Heart left ventricle (tissue), 16 donors: Measurements from ENCODE around the gene DNAH17. TPM values are rescaled to one million over a fixed set of nuclear protein-coding genes. Genes with fewer than 3 reads are reported as not detected.
A peak's percentile ranks its signal among the peaks of the same experiment; 100 is the strongest.

Experiments
- ATAC-seq, 4 donors: fragments of 200-7000 bp; cut with Tn5 transposase; one replicate each; pipeline ENCODE4 v1.9.1; 2020 to 2022; ENCODE audit warnings: moderate library complexity in 4 of 4, mild to moderate bottlenecking in 3 of 4, moderate number of reproducible peaks in 1 of 4
- DNase-seq, 5 donors: peaks; one replicate each; pipeline ENCODE4 v3.0.0-alpha.2; 2020
- H3K27ac ChIP-seq, 12 donors: fragments of 200-600 bp; sonication (generic) in 4 of 12; one replicate each; pipeline versions ENCODE4 v1.5.0 to v1.8.0; 2016 to 2022; ENCODE audit warnings: mild to moderate bottlenecking in 2 of 12
- H3K27me3 ChIP-seq, 9 donors: fragments of 200-600 bp; sonication (generic) in 2 of 9; one replicate each; pipeline versions ENCODE4 v1.5.1 to v1.8.0; 2016 to 2022; ENCODE audit warnings: mild to moderate bottlenecking in 3 of 9
- H3K36me3 ChIP-seq, 9 donors: fragments of 200-600 bp; sonication (generic) in 2 of 9; one replicate each; pipeline versions ENCODE4 v1.5.0 to v1.8.0; 2018 to 2022; ENCODE audit warnings: mild to moderate bottlenecking in 2 of 9
- H3K4me1 ChIP-seq, 12 donors: fragments of 200-600 bp; sonication (generic) in 4 of 12; one replicate each; pipeline versions ENCODE4 v1.5.0 to v1.8.0; 2016 to 2022; ENCODE audit warnings: mild to moderate bottlenecking in 3 of 12
- H3K4me3 ChIP-seq, 12 donors: fragments of 200-600 bp; sonication (generic) in 4 of 12; one replicate each; pipeline versions ENCODE4 v1.5.0 to v1.8.0; 2017 to 2022; ENCODE audit warnings: mild to moderate bottlenecking in 9 of 12, moderate library complexity in 4 of 12
- H3K9me3 ChIP-seq, 12 donors: fragments of 200-600 bp; sonication (generic) in 4 of 12; one replicate each; pipeline versions ENCODE4 v1.5.0 to v1.8.0; 2016 to 2022; ENCODE audit warnings: mild to moderate bottlenecking in 1 of 12
- POLR2A ChIP-seq, 2 donors: fragments of 450-650 bp; IDR thresholded peaks; one replicate each; pipeline ENCODE4 v1.6.1; 2017; ENCODE audit warnings: antibody characterized with exemption in 2 of 2, mild to moderate bottlenecking in 2 of 2, moderate library complexity in 2 of 2
- WGBS, 4 donors: extraction: QIAGEN DNeasy Blood & Tissue Kit in 2 of 4; methylation state at CpG; one replicate each; pipeline versions ENCODE4 v1.1.5 to v1.1.7; 2013 to 2018; 5-methylcytosine and 5-hydroxymethylcytosine counted together
- intact Hi-C, 10 donors: fragments of 100-400 bp; cut with DNase I; formaldehyde crosslinking; loops; one replicate each; pipeline versions ENCODE4 v1.11.1 to v1.14.2; 2022
- polyA plus RNA-seq, 2 donors: library from polyadenylated mRNA; stranded (reverse); fragments of 200-250 nt; gene quantifications; one replicate each; pipeline ENCODE4 v1.2.3, GENCODE V29; 2013
- total RNA-seq, 9 donors: library from RNA; depleted of rRNA in 2 of 9; stranded (reverse); fragments of >200 nt in 2 of 9; fragmentation: NEBNext Ultra II Directional in 3 of 9; extraction: Animal tissue kit (Norgen Biotek cat#: 25700) in 3 of 9; gene quantifications; one replicate each; pipeline versions ENCODE4 v1.1.0 to v1.2.4, GENCODE V29; 2016 to 2023
- TF ChIP-seq, protein P1 (sequence below), 12 donors: fragments of 200-600 bp; sonication (generic) in 4 of 12; IDR thresholded peaks; one replicate each; pipeline versions ENCODE4 v1.5.0 to v1.8.0; 2018 to 2022; ENCODE audit warnings: antibody characterized with exemption in 12 of 12, mild to moderate bottlenecking in 5 of 12
- donor health status: ischemic (EF 13 %, LVEDD 7.1; RV severe dilation, severe dysfunction).
- donor health status: healthy with polysubstance abuse.
- donor health status: DM: no; HTN: yes; CAD: no.
- donor health status: DM: no; HTN: no; CAD: no.
- donor health status: ischemic (EF 25% LVEDD 6.9; RV normal size, moderate dysfunction).
- donor health status: ischemic (EF 25% LVEDD 5.7; RV mildly dilated, moderate dysfunction).
- donor health status: healthy.
- donor health status: DM: yes; HTN: yes; CAD: no.
- donor health status: ischemic (EF 35%, LVEDD 5.7; RV mildly dilated, moderate dysfunction).
- donor health status: nonischemic (EF 11% LVEDD 7.7; RV severe dilation, severe dysfunction).
- donor health status: DM: yes; HTN: yes; CAD: no.
- donor health status: PGD.
- donor health status: ischemic (EF 29% LVEDD 5.4; RV normal size, mild dysfunction).
- donor health status: nonischemic (EF 23%, LVEDD 6.1; RV moderate dilation, normal function).

Gene DNAH17
- total and polyA plus RNA-seq, 11 donors, result 0.02 to 0.63 (median 0.17) TPM; not detected in 4

GRCh38 chr17:78581304-78581703, 4.1 kb upstream of the DNAH17 start:
- Histone ChIP-seq H3K27me3 (peaks cover 0 to 9% (median 0%) of the 10 kb centered on the region in 9 donors), H3K36me3 (no peaks in the 10 kb centered on the region), H3K4me3 (no peak overlapping the region), H3K4me1 (peaks cover 0 to 14% (median 0%) of the 10 kb centered on the region in 12 donors), H3K27ac (no peak overlapping the region), H3K9me3 (no peaks in the 10 kb centered on the region)
- WGBS, 4 donors, result 77 to 85% (median 78%) methylated on average over 3 to 5 of the region's 5 CpGs
- ATAC-seq (no peak), DNase-seq (no peak)
- intact Hi-C loops, result no loop called here
- no peak for TF ChIP-seq POLR2A (IDR thresholded peaks at IDR 0.05)
- TF ChIP-seq, protein P1, sequence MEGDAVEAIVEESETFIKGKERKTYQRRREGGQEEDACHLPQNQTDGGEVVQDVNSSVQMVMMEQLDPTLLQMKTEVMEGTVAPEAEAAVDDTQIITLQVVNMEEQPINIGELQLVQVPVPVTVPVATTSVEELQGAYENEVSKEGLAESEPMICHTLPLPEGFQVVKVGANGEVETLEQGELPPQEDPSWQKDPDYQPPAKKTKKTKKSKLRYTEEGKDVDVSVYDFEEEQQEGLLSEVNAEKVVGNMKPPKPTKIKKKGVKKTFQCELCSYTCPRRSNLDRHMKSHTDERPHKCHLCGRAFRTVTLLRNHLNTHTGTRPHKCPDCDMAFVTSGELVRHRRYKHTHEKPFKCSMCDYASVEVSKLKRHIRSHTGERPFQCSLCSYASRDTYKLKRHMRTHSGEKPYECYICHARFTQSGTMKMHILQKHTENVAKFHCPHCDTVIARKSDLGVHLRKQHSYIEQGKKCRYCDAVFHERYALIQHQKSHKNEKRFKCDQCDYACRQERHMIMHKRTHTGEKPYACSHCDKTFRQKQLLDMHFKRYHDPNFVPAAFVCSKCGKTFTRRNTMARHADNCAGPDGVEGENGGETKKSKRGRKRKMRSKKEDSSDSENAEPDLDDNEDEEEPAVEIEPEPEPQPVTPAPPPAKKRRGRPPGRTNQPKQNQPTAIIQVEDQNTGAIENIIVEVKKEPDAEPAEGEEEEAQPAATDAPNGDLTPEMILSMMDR (IDR thresholded peaks at IDR 0.05), result no peak

GRCh38 chr17:78580277-78580804, 3.1 kb upstream of the DNAH17 start:
- Histone ChIP-seq H3K4me3 (no peak overlapping the region), H3K27ac (no peak overlapping the region), H3K9me3 (no peaks in the 10 kb centered on the region), H3K27me3 (no peaks in the 10 kb centered on the region), H3K4me1 (peaks cover 0 to 14% (median 0%) of the 10 kb centered on the region in 12 donors), H3K36me3 (no peaks in the 10 kb centered on the region)
- 69 to 83% (median 74%) methylated on average over 9 of the region's 9 CpGs for WGBS, 4 donors
- peak in 2 of 5 donors; percentile 19 to 28 for DNase-seq
- TF ChIP-seq POLR2A (IDR thresholded peaks at IDR 0.05), result no peak
- TF ChIP-seq, protein P1 (IDR thresholded peaks at IDR 0.05), result no peak
- no peak for ATAC-seq
- intact Hi-C loops, result no loop called here

- intact Hi-C loops, result no loop called here
- DNase-seq, result peak; percentile 46 to 66 (median 58)
- WGBS, 4 donors, result 55 to 71% (median 66%) methylated on average over 17 to 23 of the region's 23 CpGs
- no peaks in the 10 kb centered on the region for H3K36me3 ChIP-seq
- ATAC-seq, result peak; percentile 48 to 87 (median 66)
- H3K27me3 ChIP-seq, result no peaks in the 10 kb centered on the region
- H3K9me3 ChIP-seq, result no peaks in the 10 kb centered on the region
- H3K27ac ChIP-seq, result peak overlapping the region in 10 of 12 donors; percentile 21 to 79 (median 70)
- no peak overlapping the region for H3K4me3 ChIP-seq
- TF ChIP-seq, protein P1 (IDR thresholded peaks at IDR 0.05), result no peak
- no peak for TF ChIP-seq POLR2A (IDR thresholded peaks at IDR 0.05)
- H3K4me1 ChIP-seq, result peaks cover 0 to 14% (median 0%) of the 10 kb centered on the region in 12 donors
Measured at GRCh38 chr17:78576389-78577112, 645 bp downstream of the DNAH17 start.

GRCh38 chr17:78575899-78576298, 1.3 kb downstream of the DNAH17 start:
- H3K4me3 ChIP-seq, result no peak overlapping the region
- no peaks in the 10 kb centered on the region for H3K36me3 ChIP-seq
- DNase-seq (peak in 2 of 5 donors; percentile 15 to 21), ATAC-seq (no peak)
- 86 to 94% (median 89%) methylated on average over 7 of the region's 7 CpGs for WGBS, 4 donors
- H3K9me3 ChIP-seq, result no peaks in the 10 kb centered on the region
- peaks cover 0 to 12% (median 0%) of the 10 kb centered on the region in 12 donors for H3K4me1 ChIP-seq
- intact Hi-C loops, result no loop called here
- no peak for TF ChIP-seq POLR2A (IDR thresholded peaks at IDR 0.05)
- TF ChIP-seq, protein P1 (IDR thresholded peaks at IDR 0.05), result no peak
- H3K27me3 ChIP-seq, result no peaks in the 10 kb centered on the region
- H3K27ac ChIP-seq, result peak overlapping the region in 8 of 12 donors; percentile 52 to 79 (median 70)
